HG02885 (cell line): ENCODE measurements around the gene CSTF2.
"Not testable (repeated sequence)": the region's sequence is repeated elsewhere in the genome, so short reads cannot be mapped to it uniquely, and the experiment has no call there.

Experiments used
- ATAC-seq: cut with Tn5 transposase; IDR thresholded peaks from one replicate; pipeline ENCODE4 v1.9.1; 2021; ENCODE audit warnings: mild to moderate bottlenecking; ENCODE audit not compliant: unreplicated experiment, poor library complexity

The CSTF2 gene

GRCh38 chrX:100819837-100820666, at the start of gene CSTF2:
Gene CSTF2 (plus strand): TSS chrX:100820391. CDS start chrX:100820417, 26 bp downstream.
- peak; percentile 99 for ATAC-seq

DNA sequence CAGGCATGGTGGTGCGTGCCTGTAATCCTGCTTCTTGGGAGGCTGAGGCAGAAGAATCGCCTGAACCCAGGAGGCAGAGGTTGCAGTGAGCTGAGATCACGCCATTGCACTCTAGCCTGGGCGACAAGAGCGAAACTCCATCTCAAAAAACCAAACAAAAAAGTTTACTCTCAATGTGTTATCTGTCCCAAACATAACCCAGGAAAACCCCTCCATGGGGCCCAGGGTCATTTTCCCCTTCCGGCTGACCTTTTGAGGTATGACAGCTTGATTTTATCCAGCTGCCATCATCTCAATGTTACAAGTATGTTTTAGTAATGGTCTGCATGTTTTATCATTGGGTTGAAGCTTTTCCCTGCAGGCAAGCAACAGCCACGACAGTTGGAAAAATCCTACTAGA, 23.8 kb upstream of the CSTF2 start:
- ATAC-seq, result not testable (repeated sequence)

- no peak for ATAC-seq
These were observed 22.8 kb upstream of the CSTF2 start for GRCh38 chrX:100797359-100797758.

DNA sequence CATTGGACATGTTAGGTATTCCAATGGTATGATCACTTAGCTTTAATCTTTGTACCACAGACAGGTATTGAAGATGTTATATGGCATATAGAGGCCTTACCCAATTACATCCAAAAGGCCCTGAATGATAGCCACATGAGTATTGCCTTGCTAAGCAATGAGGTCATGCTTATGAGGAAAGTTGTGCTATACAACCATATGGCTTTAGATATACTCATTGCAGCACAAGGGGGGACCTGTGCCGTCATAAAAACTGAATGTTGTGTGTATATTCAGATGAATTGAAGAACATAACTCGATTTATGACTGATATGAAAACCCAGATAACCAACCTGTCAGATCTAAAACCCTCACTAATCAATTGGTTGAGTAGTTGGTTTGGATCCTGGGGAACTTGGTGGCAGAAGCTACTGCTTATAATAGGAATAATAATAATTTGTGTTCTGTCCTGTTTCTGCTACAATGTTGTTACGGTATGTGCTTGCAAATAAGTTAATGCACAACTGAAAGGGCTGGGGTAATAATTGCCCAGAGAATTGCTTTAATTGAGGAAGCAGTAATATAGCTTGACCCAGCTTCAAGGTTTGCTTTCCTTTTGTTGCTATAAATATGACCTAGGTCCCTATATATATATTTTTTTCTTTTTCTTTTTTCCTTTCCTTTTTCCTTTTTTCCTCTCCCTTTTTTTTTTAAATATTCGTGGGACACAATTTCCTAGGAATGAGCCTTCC, 21.5 kb upstream of the CSTF2 start:
- ATAC-seq, result no peak

DNA sequence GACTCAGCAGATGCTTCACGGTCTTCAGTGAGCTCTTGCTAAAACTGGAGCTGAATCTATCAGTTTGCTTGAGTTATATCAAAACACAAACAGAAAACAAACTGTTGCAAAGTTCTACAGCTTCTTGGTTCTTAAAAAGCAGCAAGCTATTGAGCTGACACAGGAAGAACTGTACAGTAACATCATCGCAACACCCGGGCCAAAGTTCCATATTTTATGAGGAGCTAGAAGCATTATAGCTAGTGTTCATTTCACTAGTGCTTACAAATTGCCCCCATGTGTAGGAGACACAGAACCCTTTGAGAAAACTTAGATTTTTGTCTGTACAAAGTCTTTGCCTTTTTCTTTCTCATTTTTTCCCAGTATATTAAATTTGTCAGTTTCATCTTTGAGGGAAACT, 17.3 kb upstream of the CSTF2 start:
- no peak for ATAC-seq

- no peak for ATAC-seq
These were observed 15.4 kb upstream of the CSTF2 start for GRCh38 chrX:100804780-100805179.

GRCh38 chrX:100808265-100808664, 11.9 kb upstream of the CSTF2 start:
- not testable (repeated sequence) for ATAC-seq

GRCh38 chrX:100812216-100813158, 7.7 kb upstream of the CSTF2 start:
- no peak for ATAC-seq

- no peak for ATAC-seq
These were observed 2.9 kb upstream of the CSTF2 start for GRCh38 chrX:100817340-100817739.

- no peak for ATAC-seq
These were observed 706 bp upstream of the CSTF2 start for GRCh38 chrX:100819534-100819836.

GRCh38 chrX:100829730-100830129, 9.5 kb downstream of the CSTF2 start:
- ATAC-seq, result peak; percentile 72

- ATAC-seq, result peak; percentile 38
These were observed 10.0 kb downstream of the CSTF2 start for GRCh38 chrX:100830143-100830542.

DNA sequence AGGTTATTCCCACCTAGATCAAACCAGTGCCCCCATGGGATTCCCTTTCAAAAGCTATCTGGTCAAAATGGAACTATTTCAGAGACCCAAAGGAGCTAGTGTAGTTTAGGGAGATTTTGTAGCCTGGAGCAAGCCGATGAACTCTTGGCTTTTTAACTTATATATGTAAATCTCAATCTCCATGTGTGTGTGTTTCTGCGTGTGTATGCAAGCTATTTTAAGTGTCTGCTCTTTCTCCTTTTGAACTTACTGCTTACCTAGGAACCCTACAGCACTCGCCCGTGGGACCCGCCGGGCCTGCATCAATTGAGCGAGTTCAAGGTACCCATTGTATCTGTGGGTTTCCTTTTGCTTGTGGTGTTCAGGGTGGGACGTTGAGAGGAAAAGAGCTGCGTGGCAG, 10.4 kb downstream of the CSTF2 start:
- ATAC-seq, result peak; percentile 42

- ATAC-seq, result no peak
These were observed 11.2 kb downstream of the CSTF2 start for GRCh38 chrX:100831219-100831946.

DNA sequence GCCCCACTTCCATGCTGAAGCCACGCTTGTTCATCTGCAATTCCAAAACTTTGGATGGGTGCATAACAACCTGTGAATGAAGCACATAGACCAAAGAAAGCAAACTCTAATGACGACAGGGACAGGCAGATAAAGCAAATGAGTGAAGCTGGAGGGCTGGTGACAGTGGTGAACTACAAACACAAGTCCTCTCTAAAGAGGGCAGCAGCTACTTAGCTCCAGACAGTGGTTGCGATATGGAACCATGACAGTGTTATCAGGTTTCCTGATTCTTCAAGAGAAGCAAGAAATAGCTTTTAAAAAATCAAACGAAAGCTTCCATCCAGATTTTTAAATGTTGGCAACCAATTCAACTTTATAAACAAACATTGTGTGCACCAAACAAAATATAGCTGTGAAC, 30.1 kb downstream of the CSTF2 start:
- no peak for ATAC-seq

GRCh38 chrX:100852810-100853209, 32.6 kb downstream of the CSTF2 start:
- no peak for ATAC-seq

DNA sequence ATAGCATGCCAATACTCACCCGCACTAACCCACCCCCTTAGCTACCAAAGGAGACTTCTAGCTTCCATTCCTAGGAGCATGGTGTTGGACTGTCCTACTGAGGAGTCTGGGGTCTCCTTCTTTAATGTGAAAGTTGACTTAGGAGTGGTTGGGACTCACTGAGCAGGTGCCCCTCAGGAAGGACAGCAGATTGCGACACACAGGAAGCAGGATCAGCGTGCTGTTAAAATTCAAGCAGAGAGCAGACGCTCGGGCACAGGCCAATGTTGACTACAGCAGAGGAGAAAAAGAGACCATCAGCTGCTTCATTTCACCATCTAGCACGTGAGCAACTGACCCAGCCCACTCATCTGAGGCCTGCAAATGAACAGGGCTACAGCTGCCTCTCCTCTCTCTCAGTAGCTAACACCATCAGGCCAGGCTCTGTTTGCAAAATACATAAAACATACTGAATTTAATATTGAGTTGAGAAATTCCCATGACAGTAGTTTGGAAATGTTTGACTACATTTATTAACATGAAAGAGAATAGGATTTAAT, 43.2 kb downstream of the CSTF2 start:
- ATAC-seq, result no peak

GRCh38 chrX:100864657-100865391, 44.6 kb downstream of the CSTF2 start:
- ATAC-seq, result no peak

GRCh38 chrX:100868273-100868672, 48.1 kb downstream of the CSTF2 start:
- ATAC-seq, result no peak
